Endothelial cell of umbilical vein (primary cell): ENCODE measurements around the gene CCRL2. TPM values are rescaled to one million over a fixed set of nuclear protein-coding genes. Genes with fewer than 3 reads are reported as not detected.

Source experiments
- BruUV-seq: library from RNA; stranded (reverse); fragments of 400-500 nt; replicated peaks from 2 replicates; lab custom pipeline; 2021; lab: Mats Ljungman, UMichigan
- CTCF ChIA-PET: fragments of 300-600, 350-600 bp; sonication (Branson Sonifier 250); formaldehyde crosslinking; loops from one replicate; lab custom pipeline; 2021; ENCODE audit warnings: antibody characterized with exemption, inconsistent platforms; lab: Charles Lee
- POLR2A ChIA-PET: fragments of 300-600, 350-600 bp; sonication (Branson Sonifier 250); formaldehyde crosslinking; loops from one replicate; lab custom pipeline; 2021; ENCODE audit warnings: antibody characterized with exemption, inconsistent platforms; lab: Charles Lee
- DNase-seq: peaks from one replicate; pipeline ENCODE4 v3.0.0-alpha.2; 2011; ENCODE audit warnings: low read depth, low spot score
- FAIRE-seq: peaks from 2 replicates; lab custom pipeline; 2011; peaks lifted over from hg19 to GRCh38; lab: Jason Lieb, UNC
- H2AFZ ChIP-seq: 2 replicates; pipeline ENCODE4 v1.6.0; 2012; ENCODE audit warnings: low read depth, low read length, control low read depth, inconsistent platforms
- H3K27ac ChIP-seq: 2 replicates; pipeline ENCODE4 v1.5.1; 2011; ENCODE audit warnings: low read depth, mild to moderate bottlenecking, control low read depth, low read length, moderate library complexity; ENCODE audit not compliant: insufficient read depth
- H3K27me3 ChIP-seq, 2 experiments: 2 replicates each; pipeline versions ENCODE4 v1.6.0 to v1.6.1; 2011; ENCODE audit warnings: low read length in 2 of 2, mixed read lengths in 1 of 2; ENCODE audit not compliant: control insufficient read depth in 2 of 2, insufficient read depth in 2 of 2
- H3K36me3 ChIP-seq, 2 experiments: 2 replicates in 1 of 2; 3 replicates in 1 of 2; pipeline ENCODE4 v1.5.1; 2011; ENCODE audit warnings: low read length in 2 of 2, mild to moderate bottlenecking in 1 of 2, moderate library complexity in 1 of 2; ENCODE audit not compliant: control insufficient read depth in 2 of 2, insufficient read depth in 2 of 2; ENCODE audit errors: extremely low read depth in 1 of 2
- H3K4me1 ChIP-seq: 3 replicates; pipeline ENCODE4 v1.5.1; 2011; ENCODE audit warnings: mild to moderate bottlenecking, low read length; ENCODE audit not compliant: control insufficient read depth, insufficient read depth; ENCODE audit errors: extremely low read depth
- H3K4me2 ChIP-seq: 2 replicates; pipeline ENCODE4 v1.6.1; 2011; ENCODE audit warnings: low read length, control low read depth, mixed read lengths; ENCODE audit not compliant: insufficient read depth
- H3K4me3 ChIP-seq, 3 experiments: fragments of 200-600 bp in 1 of 3; sonication (generic), shearing (Covaris generic) in 1 of 3; replicated peaks in 1 of 3; 2 replicates each; pipeline ENCODE4 v1.5.1; 2011 to 2016; ENCODE audit warnings: control low read depth in 3 of 3, low read length in 3 of 3, mild to moderate bottlenecking in 2 of 3, inconsistent platforms in 1 of 3, low read depth in 1 of 3, moderate library complexity in 1 of 3; ENCODE audit not compliant: insufficient read depth in 1 of 3
- H3K79me2 ChIP-seq: 2 replicates; pipeline ENCODE4 v1.6.0; 2012; ENCODE audit warnings: low read length, inconsistent platforms; ENCODE audit not compliant: control insufficient read depth, insufficient read depth
- H3K9ac ChIP-seq: replicated peaks from 2 replicates; pipeline ENCODE3; 2011; ENCODE audit warnings: low read length, control low read depth; ENCODE audit not compliant: insufficient read depth; ENCODE audit errors: extremely low read depth
- H3K9me1 ChIP-seq: replicated peaks from 3 replicates; pipeline ENCODE4 v1.6.0; 2011; ENCODE audit warnings: mild to moderate bottlenecking, low read length; ENCODE audit not compliant: control insufficient read depth, insufficient read depth; ENCODE audit errors: extremely low read depth
- H3K9me3 ChIP-seq: replicated peaks from 2 replicates; pipeline ENCODE4 v1.5.1; 2012; ENCODE audit warnings: low read length, inconsistent platforms; ENCODE audit not compliant: control insufficient read depth, insufficient read depth
- H4K20me1 ChIP-seq: replicated peaks from 2 replicates; pipeline ENCODE3; 2011; ENCODE audit warnings: mild to moderate bottlenecking, low read length; ENCODE audit not compliant: control insufficient read depth, insufficient read depth; ENCODE audit errors: extremely low read depth
- EZH2 ChIP-seq: IDR thresholded peaks from 2 replicates; pipeline ENCODE4 v1.6.1; 2012; ENCODE audit warnings: borderline replicate concordance, low read depth, mild to moderate bottlenecking, moderate library complexity, low read length, inconsistent platforms; ENCODE audit not compliant: severe bottlenecking
- GATA2 ChIP-seq: IDR thresholded peaks from 2 replicates; pipeline ENCODE4 v1.7.0; 2011; ENCODE audit warnings: low read depth, mild to moderate bottlenecking, moderate library complexity, mixed read lengths, low read length; ENCODE audit not compliant: insufficient read length, insufficient read depth
- JUN ChIP-seq: IDR thresholded peaks from 2 replicates; pipeline ENCODE4 v1.6.1; 2011; ENCODE audit warnings: borderline replicate concordance, low read depth; ENCODE audit not compliant: insufficient read length, insufficient read depth
- MYC ChIP-seq: IDR thresholded peaks from one replicate; pipeline ENCODE4 v1.6.1; 2011; ENCODE audit warnings: mild to moderate bottlenecking, low read depth, low read length
- dilution Hi-C: fragments of 300-500 bp; cut with MboI; formaldehyde crosslinking; loops from one replicate; pipeline ENCODE4 v1.15.0; 2019; ENCODE audit warnings: low sequenced_read_pairs; ENCODE audit not compliant: extremely low pct_ligation_motif_present
- intact Hi-C: fragments of 100-400 bp; cut with micrococcal nuclease; formaldehyde crosslinking; loops from one replicate; pipeline ENCODE4 v1.10.0; 2022
- polyA plus RNA-seq, 4 experiments: library from polyadenylated mRNA; depleted of rRNA in 3 of 4; stranded (reverse) in 3 of 4; unstranded in 1 of 4; fragments of >200 nt; gene quantifications; 2 replicates each; pipeline versions ENCODE4 v1.2.1 to v1.2.3, GENCODE V29; 2011 to 2012; ENCODE audit warnings: missing spikeins in 1 of 4
- total RNA-seq: library from RNA; stranded (reverse); gene quantifications from 2 replicates; pipeline ENCODE4 v1.2.3, GENCODE V29; 2021

Gene CCRL2
- total and polyA plus RNA-seq, 2 donors (not counting 3 experiments of a cell fraction or from before 2014, with no cell fraction given), result 6.4 to 6.6 TPM

DNA sequence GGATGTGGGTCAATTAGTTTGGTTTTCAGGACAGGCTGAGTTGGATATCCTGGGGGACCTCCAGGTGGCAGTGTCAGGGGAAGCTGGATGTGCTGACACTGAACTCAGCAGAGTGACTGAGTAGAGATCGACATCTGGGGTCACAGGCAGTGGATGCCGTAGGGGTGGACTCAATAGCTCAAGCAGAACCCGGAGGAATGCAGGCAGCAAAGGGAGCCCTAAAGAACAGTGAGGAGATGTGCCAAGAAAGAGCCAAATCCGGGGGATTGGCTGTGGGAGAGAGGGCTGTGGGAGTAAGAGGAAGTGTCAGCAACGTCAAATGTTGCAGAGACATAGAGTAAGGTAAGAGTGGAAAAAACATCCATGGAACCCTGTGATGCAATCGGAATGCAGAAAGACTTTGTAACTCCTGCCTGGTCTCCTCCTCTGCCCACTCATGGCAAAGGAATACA, 11.8 kb upstream of the CCRL2 start:
- no peaks in the 10 kb centered on the region for H3K36me3 ChIP-seq
- H3K27me3 ChIP-seq, result no peaks in the 10 kb centered on the region
- no peak overlapping the region for H3K9ac ChIP-seq
- intact Hi-C loops, result no loop called here
- H3K4me2 ChIP-seq, result no peak overlapping the region
- CTCF ChIA-PET, result no interaction called here
- H3K79me2 ChIP-seq, result no peaks in the 10 kb centered on the region
- BruUV-seq, result no TSS peak
- H3K9me3 ChIP-seq, result no peaks in the 10 kb centered on the region
- no peak overlapping the region for H2AFZ ChIP-seq
- H4K20me1 ChIP-seq, result no peaks in the 10 kb centered on the region
- no peak for TF ChIP-seq EZH2
- POLR2A ChIA-PET, result no interaction called here
- H3K4me1 ChIP-seq, result peaks cover 12% of the 10 kb centered on the region
- dilution Hi-C loops, result no loop called here
- no peak overlapping the region for H3K27ac ChIP-seq
- no peak overlapping the region for H3K4me3 ChIP-seq
- no peak for FAIRE-seq
- H3K9me1 ChIP-seq, result no peaks in the 10 kb centered on the region
- DNase-seq, result no peak

DNA sequence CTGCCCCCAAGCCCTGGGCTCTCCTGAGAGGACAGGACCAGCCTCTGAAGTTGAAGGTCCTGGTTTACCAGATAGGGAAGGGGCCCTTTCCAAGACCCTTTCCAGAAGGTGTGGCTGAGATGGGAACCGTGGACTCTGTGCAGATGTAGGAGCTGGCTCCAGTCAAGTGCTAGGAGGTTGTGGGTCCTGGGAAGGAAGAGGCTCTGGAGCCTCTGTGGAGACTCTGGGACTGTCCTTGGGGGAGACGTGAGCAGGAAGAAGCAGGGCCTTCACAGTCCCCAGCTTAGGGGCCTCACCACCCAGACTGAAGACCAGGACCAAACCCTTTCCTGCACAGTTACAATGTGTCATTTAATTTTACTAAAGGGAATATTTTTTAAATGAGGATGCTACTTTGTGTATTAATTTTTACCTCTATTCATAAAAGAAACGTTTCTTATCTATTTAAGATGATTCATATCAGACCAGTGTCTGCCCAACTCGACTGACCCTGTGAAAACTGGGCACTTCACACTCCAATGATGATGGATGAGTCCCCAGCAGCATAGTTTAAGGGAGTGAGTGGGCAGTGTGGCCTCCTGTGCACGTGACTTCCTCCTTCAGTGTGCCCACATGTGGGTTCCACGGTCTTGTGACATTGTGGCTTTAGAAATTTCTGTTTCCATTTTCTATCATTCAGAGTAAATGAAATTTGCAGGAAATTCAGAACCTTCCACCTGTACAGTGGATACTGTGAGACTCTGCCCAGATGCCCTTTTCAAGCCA, 11.1 kb upstream of the CCRL2 start:
- Histone ChIP-seq H3K4me1 (peaks cover 12% of the 10 kb centered on the region), H3K9me1 (no peaks in the 10 kb centered on the region), H3K4me2 (no peak overlapping the region), H3K79me2 (no peaks in the 10 kb centered on the region), H3K27ac (no peak overlapping the region), H4K20me1 (no peaks in the 10 kb centered on the region), H3K4me3 (no peak overlapping the region), H3K36me3 (no peaks in the 10 kb centered on the region), H3K27me3 (no peaks in the 10 kb centered on the region), H3K9ac (no peak overlapping the region), H2AFZ (no peak overlapping the region), H3K9me3 (no peaks in the 10 kb centered on the region)
- DNase-seq (no peak), FAIRE-seq (no peak)
- POLR2A ChIA-PET, result no interaction called here
- dilution Hi-C loops, result no loop called here
- CTCF ChIA-PET, result interaction anchor here (1.2 kb wide), 1 partner anchor 31 kb away, joined by 3 read pairs; no protein-coding TSS in a partner anchor
- intact Hi-C loops, result no loop called here
- no TSS peak for BruUV-seq
- TF ChIP-seq EZH2 (no peak), JUN (no peak), GATA2 (no peak), MYC (no peak)
